Measurements from ENCODE around the gene DHX9.
"Not testable (repeated sequence)": the region's sequence is repeated elsewhere in the genome, so short reads cannot be mapped to it uniquely, and the experiment has no call there.

The DHX9 gene

DNA sequence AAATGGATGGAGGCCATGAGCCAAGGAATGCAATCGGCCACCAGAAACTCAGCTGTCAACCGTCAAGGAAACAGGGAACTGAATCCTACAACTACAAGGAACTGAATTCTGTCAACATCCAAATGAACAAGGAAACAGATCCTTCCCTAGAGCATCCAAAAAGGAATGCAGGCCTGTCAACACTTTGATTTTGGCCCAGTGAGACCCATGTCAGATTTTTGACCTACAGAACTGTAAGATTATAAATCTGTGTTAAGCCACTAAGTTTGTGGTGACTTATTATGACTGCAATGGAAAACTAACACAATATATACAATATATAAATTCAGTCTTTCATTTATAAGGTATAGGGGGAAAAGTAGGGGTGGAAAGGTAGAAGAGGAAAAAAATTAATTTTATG lies 58.5 kb downstream of the DHX9 start:
- no peak for DNase-seq

- not testable (repeated sequence) for DNase-seq
These were observed 62.8 kb downstream of the DHX9 start for GRCh38 chr1:182901946-182902345.

- no peak for DNase-seq
These were observed 66.2 kb downstream of the DHX9 start for GRCh38 chr1:182905321-182905720.

DNA sequence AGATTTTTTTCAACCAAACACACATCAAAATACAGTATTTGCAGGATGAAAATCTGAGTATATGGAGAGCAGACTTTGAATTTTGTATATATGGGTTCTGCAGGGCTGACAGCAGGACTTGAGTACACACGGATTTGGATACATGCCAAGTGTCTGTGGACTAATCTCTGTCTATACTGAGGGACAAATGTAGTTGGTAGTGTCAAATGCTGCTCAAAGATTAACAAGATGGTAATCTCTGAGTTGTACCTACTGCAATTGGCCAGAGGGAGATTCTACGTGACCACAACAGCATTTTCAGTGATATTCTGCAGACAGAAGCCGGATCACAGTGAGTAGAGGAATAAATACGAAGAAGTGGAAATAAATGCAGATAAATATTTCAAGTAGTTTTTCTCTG lies 70.4 kb downstream of the DHX9 start:
- DNase-seq = peak; percentile 26

GRCh38 chr1:182910143-182910542 lies 71.0 kb downstream of the DHX9 start:
- no peak for DNase-seq

- no peak for DNase-seq
These were observed 74.3 kb downstream of the DHX9 start for GRCh38 chr1:182913401-182913800.

- DNase-seq = no peak
These were observed 78.2 kb downstream of the DHX9 start for GRCh38 chr1:182917378-182917777.

DNA sequence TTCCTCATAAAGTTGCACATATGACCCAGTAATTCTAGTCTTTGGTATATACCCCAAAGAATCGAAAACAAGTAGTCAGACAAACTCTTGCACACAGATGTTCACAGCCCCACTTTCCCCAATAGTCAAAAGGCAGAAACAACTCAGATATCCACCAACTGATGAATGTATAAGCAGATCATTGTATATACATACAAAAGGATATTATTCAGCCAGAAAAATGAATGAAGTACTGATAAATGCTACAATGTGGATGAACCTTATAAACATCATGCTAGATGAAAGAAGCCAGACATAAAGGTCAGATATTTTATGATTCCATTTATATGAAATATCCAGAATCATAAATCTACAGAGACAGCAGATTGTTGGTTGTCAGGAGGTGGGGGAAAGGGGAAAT lies 86.5 kb downstream of the DHX9 start:
- no peak for DNase-seq

- no peak for DNase-seq
These were observed 88.7 kb downstream of the DHX9 start for GRCh38 chr1:182927693-182928433.

GRCh38 chr1:182930985-182931384 lies 91.8 kb downstream of the DHX9 start:
- DNase-seq = no peak

DNA sequence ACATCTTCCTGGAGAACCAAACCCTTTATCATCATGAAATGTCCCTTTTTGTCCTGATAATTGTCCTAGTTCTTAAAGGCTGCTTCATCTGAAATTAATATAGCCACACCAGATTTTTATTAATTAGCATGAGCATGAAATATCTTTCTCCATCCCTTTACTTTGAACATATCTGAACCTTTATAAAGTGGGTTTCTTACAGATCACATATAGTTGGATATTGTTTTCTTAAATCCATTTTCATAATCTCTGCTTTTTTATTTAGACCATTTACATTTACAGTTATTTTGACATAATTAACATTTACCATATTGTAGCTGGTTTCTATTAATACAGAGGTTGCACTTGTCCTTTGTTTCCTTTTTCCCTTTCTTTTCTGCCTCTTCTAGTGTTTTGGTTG lies 96.6 kb downstream of the DHX9 start:
- DNase-seq = no peak
